GM10248 (cell line): ENCODE results near the gene LCE6A.

Experiments used
- CTCF ChIA-PET: fragments of 300-600 bp; sonication (Branson Sonifier 250); formaldehyde crosslinking; extraction: SDS; loops from one replicate; lab custom pipeline; 2021; ENCODE audit warnings: antibody characterized with exemption; lab: Yijun Ruan, JAX
- POLR2A ChIA-PET: fragments of 350-650 bp; sonication (Branson Sonifier 250); formaldehyde crosslinking; extraction: SDS; loops from one replicate; lab custom pipeline; 2020; ENCODE audit warnings: antibody characterized with exemption; lab: Yijun Ruan, JAX
- DNase-seq: peaks from one replicate; pipeline ENCODE4 v3.0.0; 2012; ENCODE audit errors: extremely low spot score
- TF ChIP-seq, protein P1 (sequence below): IDR thresholded peaks from 2 replicates; pipeline ENCODE4 v1.5.1; 2012; ENCODE audit warnings: mild to moderate bottlenecking, low read depth; ENCODE audit errors: extremely low read depth, missing control alignments, control extremely low read depth

Gene LCE6A

DNA sequence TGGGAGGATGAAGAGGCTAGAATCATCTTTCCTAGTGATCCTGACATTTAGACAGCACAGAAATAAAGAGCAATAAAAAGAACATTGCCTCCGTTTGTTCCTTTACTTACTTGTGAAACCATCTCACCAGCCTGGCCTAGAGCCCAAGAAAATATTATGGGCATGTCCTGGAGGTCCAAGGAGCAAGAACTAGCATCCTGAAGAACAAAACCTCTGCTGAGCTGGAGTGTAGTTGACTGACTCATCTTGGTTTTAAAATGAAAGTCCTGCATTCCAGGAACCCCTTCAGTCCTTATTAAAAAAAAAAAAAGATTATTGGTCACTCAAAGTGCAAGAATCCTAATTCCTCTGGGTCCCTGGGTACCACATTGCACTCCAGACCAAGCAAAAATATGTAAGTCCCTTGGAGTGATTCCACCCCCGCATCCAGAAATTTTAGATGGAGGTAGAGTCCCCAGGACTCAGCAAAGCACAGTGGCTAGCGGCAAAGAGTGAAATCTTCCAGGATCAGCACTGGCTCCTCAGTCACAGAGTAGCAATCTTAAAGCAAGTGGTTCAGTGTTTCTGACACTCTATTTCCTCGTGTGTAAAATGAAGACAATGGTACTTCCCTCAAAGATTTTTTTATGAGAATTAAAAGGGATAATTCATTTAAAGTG is 42.4 kb downstream of the LCE6A start:
- POLR2A ChIA-PET, result no interaction called here
- CTCF ChIA-PET, result interaction anchor here (1.7 to 1.8 kb wide), 2 partner anchors 15 to 16 kb away, joined by 4 to 5 read pairs; no protein-coding TSS in a partner anchor
- DNase-seq, result no peak
- TF ChIP-seq, protein P1, sequence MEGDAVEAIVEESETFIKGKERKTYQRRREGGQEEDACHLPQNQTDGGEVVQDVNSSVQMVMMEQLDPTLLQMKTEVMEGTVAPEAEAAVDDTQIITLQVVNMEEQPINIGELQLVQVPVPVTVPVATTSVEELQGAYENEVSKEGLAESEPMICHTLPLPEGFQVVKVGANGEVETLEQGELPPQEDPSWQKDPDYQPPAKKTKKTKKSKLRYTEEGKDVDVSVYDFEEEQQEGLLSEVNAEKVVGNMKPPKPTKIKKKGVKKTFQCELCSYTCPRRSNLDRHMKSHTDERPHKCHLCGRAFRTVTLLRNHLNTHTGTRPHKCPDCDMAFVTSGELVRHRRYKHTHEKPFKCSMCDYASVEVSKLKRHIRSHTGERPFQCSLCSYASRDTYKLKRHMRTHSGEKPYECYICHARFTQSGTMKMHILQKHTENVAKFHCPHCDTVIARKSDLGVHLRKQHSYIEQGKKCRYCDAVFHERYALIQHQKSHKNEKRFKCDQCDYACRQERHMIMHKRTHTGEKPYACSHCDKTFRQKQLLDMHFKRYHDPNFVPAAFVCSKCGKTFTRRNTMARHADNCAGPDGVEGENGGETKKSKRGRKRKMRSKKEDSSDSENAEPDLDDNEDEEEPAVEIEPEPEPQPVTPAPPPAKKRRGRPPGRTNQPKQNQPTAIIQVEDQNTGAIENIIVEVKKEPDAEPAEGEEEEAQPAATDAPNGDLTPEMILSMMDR, result no peak

DNA sequence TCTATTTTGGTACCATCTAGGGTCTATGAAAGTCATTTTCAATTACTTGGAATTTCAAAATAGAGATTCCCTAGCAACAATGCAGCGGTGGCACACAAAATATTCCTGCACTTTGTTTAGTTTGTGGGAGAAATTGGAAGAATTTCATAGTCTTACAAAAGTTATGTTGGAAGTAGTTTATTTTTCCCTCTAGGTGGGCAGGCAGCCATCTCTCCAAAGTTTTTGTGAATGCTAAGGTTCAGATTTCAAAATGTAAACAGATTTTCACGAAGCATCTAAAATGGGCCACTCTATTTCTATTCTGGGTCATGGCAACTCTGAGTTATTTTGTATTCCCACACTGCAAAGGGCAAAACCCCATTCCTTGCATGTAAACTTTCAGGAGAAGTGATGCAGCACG is 43.4 kb downstream of the LCE6A start:
- TF ChIP-seq, protein P1, result no peak
- ChIA-PET CTCF (interaction anchor here (0.7 to 2.1 kb wide), 4 partner anchors 8 to 40 kb away, joined by 3 to 6 read pairs (median 4); partner anchors contain the start of gene SMCP), POLR2A (no interaction called here)
- DNase-seq, result no peak

DNA sequence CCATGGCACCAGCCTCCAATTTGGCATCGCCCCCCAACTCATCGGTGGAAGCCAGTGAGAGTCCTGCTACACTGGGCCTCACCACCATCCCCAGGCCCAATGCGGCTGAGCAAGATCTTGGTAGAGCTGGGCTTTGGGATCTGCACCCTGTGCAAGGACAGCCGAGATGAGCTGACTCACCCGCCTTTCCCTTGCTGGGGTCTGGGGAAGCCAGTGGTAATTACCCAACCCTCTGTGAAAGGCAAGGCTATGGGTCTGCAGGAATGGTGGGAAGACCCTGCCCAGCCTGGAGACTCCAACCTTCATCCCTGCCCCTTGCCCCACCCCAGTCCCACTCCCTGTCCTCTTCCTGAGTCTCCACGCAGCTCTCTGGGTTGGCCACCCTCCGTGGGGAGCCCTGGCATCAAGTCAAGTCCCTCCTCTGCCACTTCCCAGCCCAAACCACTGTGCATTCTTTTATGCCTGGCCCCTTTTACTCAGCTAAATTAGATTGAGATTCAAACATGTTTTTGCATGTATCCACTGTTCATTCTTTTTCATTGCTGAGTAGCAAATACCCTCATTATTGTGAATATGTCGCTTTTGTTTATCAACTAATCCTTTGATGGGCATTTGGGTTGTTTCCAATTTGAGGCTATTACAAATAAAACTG is 44.2 kb downstream of the LCE6A start:
- DNase-seq, result no peak
- ChIA-PET CTCF (interaction anchor here (1.1 to 2.1 kb wide), 7 partner anchors 9 to 305 kb away, joined by 3 to 6 read pairs (median 4); partner anchors contain the start of gene SMCP), POLR2A (no interaction called here)
- TF ChIP-seq, protein P1, result no peak

DNA sequence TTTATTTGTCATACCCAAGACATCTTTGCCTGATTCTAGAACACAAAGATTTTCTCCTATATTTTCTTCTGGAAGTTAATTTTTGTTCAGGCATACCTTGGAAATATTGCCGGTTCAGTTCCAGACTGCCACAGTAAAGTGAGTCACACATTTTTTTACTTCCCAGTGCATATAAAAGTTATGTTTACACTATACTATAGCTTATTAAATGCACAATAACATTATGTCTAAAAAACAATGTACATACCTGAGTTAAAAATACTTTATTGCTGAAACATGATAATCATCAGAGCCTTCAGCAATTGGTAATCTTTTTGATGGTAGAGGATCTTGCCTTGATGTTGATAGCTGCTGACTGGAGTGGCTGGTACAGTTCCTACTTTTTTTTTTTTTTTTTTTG is 45.5 kb downstream of the LCE6A start:
- TF ChIP-seq, protein P1, result no peak
- ChIA-PET CTCF (interaction anchor here (1.1 to 2.2 kb wide), 5 partner anchors 9 to 38 kb away, joined by 3 to 6 read pairs (median 5); partner anchors contain the start of gene SMCP), POLR2A (no interaction called here)
- no peak for DNase-seq
